Heart left ventricle (tissue), 13 donors: ENCODE measurements around the gene REEP5.

ENCODE experiments used
- POLR2A ChIP-seq, 2 donors: fragments of 450-650 bp; IDR thresholded peaks; one replicate each; pipeline ENCODE4 v1.6.1; 2017; ENCODE audit warnings: antibody characterized with exemption in 2 of 2, mild to moderate bottlenecking in 2 of 2, moderate library complexity in 2 of 2
- TF ChIP-seq, protein P1 (sequence below), 12 donors: fragments of 200-600 bp; sonication (generic) in 4 of 12; IDR thresholded peaks; one replicate each; pipeline versions ENCODE4 v1.5.0 to v1.8.0; 2018 to 2022; ENCODE audit warnings: antibody characterized with exemption in 12 of 12, mild to moderate bottlenecking in 5 of 12
- donor health status: ischemic (EF 13 %, LVEDD 7.1; RV severe dilation, severe dysfunction).
- donor health status: DM: no; HTN: yes; CAD: no.
- donor health status: DM: no; HTN: no; CAD: no.
- donor health status: ischemic (EF 25% LVEDD 6.9; RV normal size, moderate dysfunction).
- donor health status: ischemic (EF 25% LVEDD 5.7; RV mildly dilated, moderate dysfunction).
- donor health status: ischemic (EF 35%, LVEDD 5.7; RV mildly dilated, moderate dysfunction).
- donor health status: nonischemic (EF 11% LVEDD 7.7; RV severe dilation, severe dysfunction).
- donor health status: DM: yes; HTN: yes; CAD: no.
- donor health status: PGD.
- donor health status: ischemic (EF 29% LVEDD 5.4; RV normal size, mild dysfunction).
- donor health status: nonischemic (EF 23%, LVEDD 6.1; RV moderate dilation, normal function).

DNA sequence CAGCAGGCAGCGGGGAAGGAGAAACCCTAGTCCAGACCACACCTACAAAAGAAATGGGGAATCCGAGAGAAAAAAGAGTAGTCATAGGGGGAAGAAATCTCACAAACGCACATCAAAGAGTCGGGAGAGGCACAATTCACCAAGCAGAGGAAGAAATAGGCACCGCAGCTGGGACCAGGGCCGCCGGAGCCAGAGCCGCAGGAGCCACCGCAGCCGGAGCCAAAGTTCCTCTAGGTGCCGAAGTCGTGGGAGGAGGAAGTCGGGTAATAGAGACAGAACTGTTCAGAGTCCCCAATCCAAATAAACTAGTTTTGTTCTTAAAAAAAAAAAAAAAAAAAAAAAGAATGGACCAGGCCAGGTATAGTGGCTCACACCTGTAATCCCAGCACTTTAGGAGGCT is 29.3 kb downstream of the REEP5 start:
- TF ChIP-seq, protein P1, sequence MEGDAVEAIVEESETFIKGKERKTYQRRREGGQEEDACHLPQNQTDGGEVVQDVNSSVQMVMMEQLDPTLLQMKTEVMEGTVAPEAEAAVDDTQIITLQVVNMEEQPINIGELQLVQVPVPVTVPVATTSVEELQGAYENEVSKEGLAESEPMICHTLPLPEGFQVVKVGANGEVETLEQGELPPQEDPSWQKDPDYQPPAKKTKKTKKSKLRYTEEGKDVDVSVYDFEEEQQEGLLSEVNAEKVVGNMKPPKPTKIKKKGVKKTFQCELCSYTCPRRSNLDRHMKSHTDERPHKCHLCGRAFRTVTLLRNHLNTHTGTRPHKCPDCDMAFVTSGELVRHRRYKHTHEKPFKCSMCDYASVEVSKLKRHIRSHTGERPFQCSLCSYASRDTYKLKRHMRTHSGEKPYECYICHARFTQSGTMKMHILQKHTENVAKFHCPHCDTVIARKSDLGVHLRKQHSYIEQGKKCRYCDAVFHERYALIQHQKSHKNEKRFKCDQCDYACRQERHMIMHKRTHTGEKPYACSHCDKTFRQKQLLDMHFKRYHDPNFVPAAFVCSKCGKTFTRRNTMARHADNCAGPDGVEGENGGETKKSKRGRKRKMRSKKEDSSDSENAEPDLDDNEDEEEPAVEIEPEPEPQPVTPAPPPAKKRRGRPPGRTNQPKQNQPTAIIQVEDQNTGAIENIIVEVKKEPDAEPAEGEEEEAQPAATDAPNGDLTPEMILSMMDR (IDR thresholded peaks at IDR 0.05), result no peak
- TF ChIP-seq POLR2A (IDR thresholded peaks at IDR 0.05), result no peak
